CD4-positive, CD25-positive, alpha-beta regulatory T cell (primary cell): ENCODE data around the gene NUDT4. TPM values are rescaled to one million over a fixed set of nuclear protein-coding genes. Genes with fewer than 3 reads are reported as not detected.

Source experiments
- ATAC-seq, 2 donors: fragments of 150-1000 bp; cut with Tn5 transposase; one replicate each; pipeline ENCODE4 v1.10.0; 2021; ENCODE audit warnings: low read depth in 2 of 2, moderate number of reproducible peaks in 2 of 2, moderate library complexity in 1 of 2
- DNase-seq, 3 donors: peaks; one replicate each; pipeline versions ENCODE4 v3.0.0 to v3.0.0-alpha.2; 2012 to 2022; ENCODE audit warnings: mixed read lengths in 1 of 3
- H3K27ac ChIP-seq: one replicate; pipeline ENCODE4 v1.7.0; 2013; ENCODE audit warnings: mild to moderate bottlenecking, low read length; ENCODE audit not compliant: insufficient read depth, poor library complexity, severe bottlenecking
- H3K27me3 ChIP-seq: one replicate; pipeline ENCODE4 v1.7.0; 2013; ENCODE audit warnings: low read length; ENCODE audit not compliant: control insufficient read depth, insufficient read depth
- H3K36me3 ChIP-seq: one replicate; pipeline ENCODE4 v1.7.0; 2013; ENCODE audit warnings: mild to moderate bottlenecking, low read length, moderate library complexity; ENCODE audit not compliant: control insufficient read depth, insufficient read depth
- H3K4me1 ChIP-seq: 2 replicates; pipeline ENCODE4 v1.7.0; 2013; ENCODE audit warnings: mild to moderate bottlenecking, low read length; ENCODE audit not compliant: insufficient read depth, control insufficient read depth, poor library complexity, severe bottlenecking
- H3K4me3 ChIP-seq: one replicate; pipeline ENCODE4 v1.7.0; 2013; ENCODE audit warnings: low read depth, mild to moderate bottlenecking, low read length, moderate library complexity
- H3K9me3 ChIP-seq, 2 experiments: 1 replicate in 1 of 2; 2 replicates in 1 of 2; pipeline ENCODE4 v1.7.0; 2013; ENCODE audit warnings: low read length in 2 of 2, mild to moderate bottlenecking in 1 of 2, moderate library complexity in 1 of 2; ENCODE audit not compliant: control insufficient read depth in 2 of 2
- H3K27ac Mint-ChIP-seq, 3 donors: one replicate each; pipeline ENCODE4 v1.8.0; 2020 to 2022; ENCODE audit warnings: mild to moderate bottlenecking in 3 of 3, mixed read lengths in 3 of 3, moderate library complexity in 2 of 3
- H3K27me3 Mint-ChIP-seq: one replicate; pipeline ENCODE4 v1.8.0; 2022; ENCODE audit warnings: mild to moderate bottlenecking, mixed read lengths
- H3K36me3 Mint-ChIP-seq: one replicate; pipeline ENCODE4 v1.8.0; 2020; ENCODE audit warnings: mixed read lengths
- H3K4me1 Mint-ChIP-seq, 4 donors: one replicate each; pipeline ENCODE4 v1.8.0; 2020 to 2022; ENCODE audit warnings: mixed read lengths in 4 of 4, mild to moderate bottlenecking in 1 of 4
- H3K4me3 Mint-ChIP-seq, 4 donors: one replicate each; pipeline ENCODE4 v1.8.0; 2020 to 2022; ENCODE audit warnings: mild to moderate bottlenecking in 4 of 4, mixed read lengths in 4 of 4, moderate library complexity in 3 of 4
- H3K9me3 Mint-ChIP-seq, 7 donors: one replicate each; pipeline ENCODE4 v1.8.0; 2020 to 2022; ENCODE audit warnings: mixed read lengths in 7 of 7, mild to moderate bottlenecking in 3 of 7, moderate library complexity in 2 of 7
- polyA plus RNA-seq, 4 donors: library from polyadenylated mRNA; unstranded; fragments of 300-500 nt; fragmentation: Illumina TruSeq; gene quantifications; one replicate each; pipeline ENCODE4 v1.2.3, GENCODE V29; 2021
- total RNA-seq: library from RNA; stranded (reverse); gene quantifications from one replicate; pipeline ENCODE4 v1.2.3, GENCODE V29; 2022

The NUDT4 gene
- total and polyA plus RNA-seq, 5 donors from 2014 or later = 36.7 to 78.2 (median 45.9) TPM

- Histone ChIP-seq H3K27ac (peak overlapping the region; percentile 79), H3K9me3 (no peaks in the 10 kb centered on the region), H3K4me3 (no peak overlapping the region), H3K4me1 (peaks cover 26% of the 10 kb centered on the region), H3K36me3 (no peaks in the 10 kb centered on the region), H3K27me3 (no peaks in the 10 kb centered on the region)
- Mint-ChIP-seq H3K27me3 (peaks cover 8% of the 10 kb centered on the region), H3K4me3 (peak overlapping the region; percentile 23 to 79 (median 69)), H3K4me1 (peaks cover 16 to 28% (median 22%) of the 10 kb centered on the region in 4 donors), H3K27ac (peak overlapping the region; percentile 90 to 93 (median 91)), H3K36me3 (no peaks in the 10 kb centered on the region), H3K9me3 (no peaks in the 10 kb centered on the region)
- ATAC-seq (no peak), DNase-seq (peak in 1 of 3 donors; percentile 37)
These were observed 71.1 kb downstream of the NUDT4 start for GRCh38 chr12:93448796-93449195.

GRCh38 chr12:93449277-93449676 lies 71.6 kb downstream of the NUDT4 start:
- Mint-ChIP-seq H3K4me3 (peak overlapping the region; percentile 23 to 79 (median 69)), H3K36me3 (no peaks in the 10 kb centered on the region), H3K27me3 (peaks cover 8% of the 10 kb centered on the region), H3K4me1 (peaks cover 16 to 28% (median 22%) of the 10 kb centered on the region in 4 donors), H3K27ac (peak overlapping the region; percentile 90 to 93 (median 91)), H3K9me3 (no peaks in the 10 kb centered on the region)
- no peak overlapping the region for H3K4me3 ChIP-seq
- ATAC-seq (no peak), DNase-seq (peak in 1 of 3 donors; percentile 33)
- no peaks in the 10 kb centered on the region for H3K27me3 ChIP-seq
- H3K36me3 ChIP-seq = no peaks in the 10 kb centered on the region
- peak overlapping the region; percentile 79 for H3K27ac ChIP-seq
- H3K4me1 ChIP-seq = peaks cover 26% of the 10 kb centered on the region
- H3K9me3 ChIP-seq = no peaks in the 10 kb centered on the region

- Mint-ChIP-seq H3K9me3 (peaks cover 0 to 1% (median 0%) of the 10 kb centered on the region in 7 donors), H3K4me3 (no peak overlapping the region), H3K27me3 (peaks cover 14% of the 10 kb centered on the region), H3K36me3 (no peaks in the 10 kb centered on the region), H3K4me1 (peaks cover 16 to 28% (median 22%) of the 10 kb centered on the region in 4 donors), H3K27ac (peak overlapping the region in 1 of 3 donors; percentile 60)
- Histone ChIP-seq H3K9me3 (no peaks in the 10 kb centered on the region), H3K27me3 (no peaks in the 10 kb centered on the region), H3K4me3 (no peak overlapping the region), H3K4me1 (peaks cover 26% of the 10 kb centered on the region), H3K27ac (no peak overlapping the region), H3K36me3 (no peaks in the 10 kb centered on the region)
- DNase-seq (no peak), ATAC-seq (no peak)
These were observed 73.9 kb downstream of the NUDT4 start for GRCh38 chr12:93451423-93452158.

DNA sequence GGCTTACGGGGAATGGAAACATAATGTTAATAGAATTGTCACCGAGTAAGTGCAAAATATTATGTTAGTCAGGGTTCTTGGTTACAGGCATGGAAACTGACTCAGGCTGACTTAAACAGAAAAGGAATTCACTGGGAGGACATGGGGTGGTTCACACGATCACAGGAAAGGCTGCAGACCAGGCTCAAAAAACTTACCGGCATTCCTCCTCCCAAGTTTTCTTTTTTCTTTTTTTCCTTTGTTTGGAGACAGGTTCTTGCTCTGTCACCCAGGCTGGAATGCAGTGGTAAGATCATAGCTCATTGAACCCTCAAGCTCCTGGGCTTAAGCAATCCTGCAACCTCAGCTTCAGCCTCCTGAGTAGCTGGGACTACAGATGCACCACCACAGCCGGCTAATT lies 75.9 kb downstream of the NUDT4 start:
- peaks cover 10% of the 10 kb centered on the region for H3K4me1 ChIP-seq
- no peaks in the 10 kb centered on the region for H3K36me3 ChIP-seq
- H3K27ac Mint-ChIP-seq = no peak overlapping the region

GRCh38 chr12:93456077-93456476 lies 78.4 kb downstream of the NUDT4 start:
- no peaks in the 10 kb centered on the region for H3K36me3 ChIP-seq
- peaks cover 8% of the 10 kb centered on the region for H3K27me3 Mint-ChIP-seq
- H3K4me3 ChIP-seq = no peak overlapping the region
- no peak overlapping the region for H3K27ac ChIP-seq
- no peaks in the 10 kb centered on the region for H3K9me3 ChIP-seq
- ATAC-seq (no peak), DNase-seq (no peak)
- H3K4me3 Mint-ChIP-seq = no peak overlapping the region
- H3K36me3 Mint-ChIP-seq = no peaks in the 10 kb centered on the region
- H3K27ac Mint-ChIP-seq = no peak overlapping the region
- no peaks in the 10 kb centered on the region for H3K27me3 ChIP-seq
- H3K4me1 Mint-ChIP-seq = peaks cover 0 to 3% (median 0%) of the 10 kb centered on the region in 4 donors
- H3K4me1 ChIP-seq = no peaks in the 10 kb centered on the region
- H3K9me3 Mint-ChIP-seq = peaks cover 0 to 1% (median 0%) of the 10 kb centered on the region in 7 donors

More for the DNA sequence above, 75.9 kb downstream of the NUDT4 start:
- Histone ChIP-seq H3K27ac (no peak overlapping the region), H3K9me3 (no peaks in the 10 kb centered on the region), H3K4me3 (no peak overlapping the region), H3K27me3 (no peaks in the 10 kb centered on the region)
- ATAC-seq = no peak
- peaks cover 14% of the 10 kb centered on the region for H3K27me3 Mint-ChIP-seq
- H3K9me3 Mint-ChIP-seq = peaks cover 0 to 1% (median 0%) of the 10 kb centered on the region in 7 donors
- DNase-seq = no peak
- peaks cover 6 to 14% (median 9%) of the 10 kb centered on the region in 4 donors for H3K4me1 Mint-ChIP-seq
- H3K36me3 Mint-ChIP-seq = no peaks in the 10 kb centered on the region
- no peak overlapping the region for H3K4me3 Mint-ChIP-seq

Other genes with a start within 250 kb of the NUDT4 start
- 116 TPM for gene UBE2N, start 64.0 kb downstream of the NUDT4 start, total RNA-seq
- gene UBE2N, start 64.0 kb downstream of the NUDT4 start, polyA plus RNA-seq = 100 to 1,000 TPM; 195 to 314 (median 239) TPM
- gene MRPL42, start 89.6 kb downstream of the NUDT4 start, total RNA-seq = 43.2 TPM
- gene MRPL42, start 89.6 kb downstream of the NUDT4 start, polyA plus RNA-seq = 100 to 1,000 TPM in 1 of 4 donors, 10 to 100 TPM in 3; 92.0 to 121 (median 98.0) TPM
- 10.4 TPM for gene SOCS2, start 194.8 kb downstream of the NUDT4 start, total RNA-seq
- gene SOCS2, start 194.8 kb downstream of the NUDT4 start, polyA plus RNA-seq = 10 to 100 TPM; 18.6 to 26.7 (median 24.6) TPM